ENCODE data around the gene HEBP2.

The HEBP2 gene

DNA sequence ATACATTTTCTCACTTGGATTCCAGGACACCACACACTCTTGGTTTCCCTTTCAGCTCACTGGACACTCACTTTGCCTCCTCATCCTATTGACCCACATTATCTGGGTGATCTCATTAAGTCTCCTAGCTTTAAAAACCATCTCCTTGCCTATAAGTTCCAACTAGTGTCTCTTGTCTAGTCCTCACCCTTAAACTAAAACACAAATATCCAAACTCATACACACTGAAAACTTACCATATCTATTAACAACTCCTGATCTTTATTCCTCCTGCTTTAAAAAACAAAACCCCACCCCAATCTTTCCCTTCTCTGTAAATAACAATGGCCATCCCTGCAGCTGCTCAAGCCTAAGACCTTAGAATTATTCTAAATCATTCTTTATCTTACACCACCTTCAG is 29.8 kb upstream of the HEBP2 start:
- TF ChIP-seq, protein P1, sequence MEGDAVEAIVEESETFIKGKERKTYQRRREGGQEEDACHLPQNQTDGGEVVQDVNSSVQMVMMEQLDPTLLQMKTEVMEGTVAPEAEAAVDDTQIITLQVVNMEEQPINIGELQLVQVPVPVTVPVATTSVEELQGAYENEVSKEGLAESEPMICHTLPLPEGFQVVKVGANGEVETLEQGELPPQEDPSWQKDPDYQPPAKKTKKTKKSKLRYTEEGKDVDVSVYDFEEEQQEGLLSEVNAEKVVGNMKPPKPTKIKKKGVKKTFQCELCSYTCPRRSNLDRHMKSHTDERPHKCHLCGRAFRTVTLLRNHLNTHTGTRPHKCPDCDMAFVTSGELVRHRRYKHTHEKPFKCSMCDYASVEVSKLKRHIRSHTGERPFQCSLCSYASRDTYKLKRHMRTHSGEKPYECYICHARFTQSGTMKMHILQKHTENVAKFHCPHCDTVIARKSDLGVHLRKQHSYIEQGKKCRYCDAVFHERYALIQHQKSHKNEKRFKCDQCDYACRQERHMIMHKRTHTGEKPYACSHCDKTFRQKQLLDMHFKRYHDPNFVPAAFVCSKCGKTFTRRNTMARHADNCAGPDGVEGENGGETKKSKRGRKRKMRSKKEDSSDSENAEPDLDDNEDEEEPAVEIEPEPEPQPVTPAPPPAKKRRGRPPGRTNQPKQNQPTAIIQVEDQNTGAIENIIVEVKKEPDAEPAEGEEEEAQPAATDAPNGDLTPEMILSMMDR (IDR thresholded peaks at IDR 0.05; ENCODE audit: extremely low read depth, missing control alignments): no peak
- DNase-seq (ENCODE audit: low spot score): no peak

DNA sequence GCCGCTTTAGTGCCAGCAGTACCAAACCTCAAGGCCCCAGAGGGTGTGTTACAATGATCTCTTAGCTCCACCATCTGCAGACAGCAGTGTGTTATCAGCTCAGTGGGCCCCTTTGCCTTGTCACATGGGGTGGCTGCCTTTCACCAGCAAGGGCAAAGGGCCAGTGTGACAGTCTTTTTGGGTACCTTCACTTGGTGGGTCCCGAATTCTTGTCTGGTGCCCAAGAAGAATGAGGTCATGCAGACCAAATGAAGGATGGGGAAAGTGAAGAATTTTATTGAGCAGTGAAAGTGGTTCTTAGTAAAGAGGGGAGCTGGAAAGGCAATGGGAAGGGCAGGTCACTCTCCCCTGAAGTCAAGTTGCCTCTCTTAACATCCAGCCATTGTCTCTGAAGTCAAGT is 29.2 kb upstream of the HEBP2 start:
- DNase-seq (ENCODE audit: low spot score): no peak
- TF ChIP-seq, protein P1 (IDR thresholded peaks at IDR 0.05; ENCODE audit: extremely low read depth, missing control alignments): no peak

DNA sequence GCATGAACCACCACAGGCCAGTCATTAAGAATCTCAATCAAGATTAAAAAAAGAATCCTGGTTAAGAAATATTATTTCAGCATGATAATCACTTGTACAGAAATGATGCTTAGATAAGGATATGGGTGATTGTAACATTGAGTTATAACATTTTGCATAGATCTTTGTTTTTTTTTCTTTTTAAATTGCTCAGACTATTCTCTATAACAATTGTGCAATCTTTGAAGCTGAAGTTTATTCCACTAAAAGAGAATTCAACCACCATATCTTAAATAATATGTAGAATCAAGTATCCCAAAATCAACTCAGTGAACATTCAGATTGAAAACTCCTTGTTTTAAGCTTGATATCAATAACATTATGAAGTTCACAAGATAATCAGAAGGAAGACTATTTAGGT is 27.0 kb upstream of the HEBP2 start:
- DNase-seq (ENCODE audit: low spot score): no peak
- TF ChIP-seq, protein P1 (IDR thresholded peaks at IDR 0.05; ENCODE audit: extremely low read depth, missing control alignments): no peak

DNA sequence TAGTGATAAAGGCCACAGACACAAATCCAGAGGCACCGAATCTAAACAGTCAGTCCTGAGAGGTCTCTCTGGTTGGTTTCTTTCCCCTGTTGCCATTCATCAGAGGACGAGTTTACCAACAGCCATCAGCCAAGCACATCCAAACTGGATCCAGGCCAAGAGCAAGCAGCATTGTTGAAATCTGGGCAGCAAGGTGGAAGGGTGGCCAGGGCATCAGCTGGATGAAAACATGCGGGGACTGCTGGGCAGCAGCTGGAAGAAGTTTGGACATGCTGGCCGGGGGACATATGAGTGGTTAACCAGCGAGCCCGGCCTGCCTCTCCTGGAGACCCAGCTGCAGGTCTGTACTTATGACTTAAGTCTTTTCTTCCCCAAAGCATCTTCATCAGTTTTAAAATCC is 26.2 kb upstream of the HEBP2 start, which contains the start of gene SMIM28:
SMIM28 (plus strand) TSS at position 62 of the 400 bp plus-strand sequence; CDS start at position 230, 168 bp downstream.
- DNase-seq (ENCODE audit: low spot score): no peak
- TF ChIP-seq, protein P1 (IDR thresholded peaks at IDR 0.05; ENCODE audit: extremely low read depth, missing control alignments): no peak

DNA sequence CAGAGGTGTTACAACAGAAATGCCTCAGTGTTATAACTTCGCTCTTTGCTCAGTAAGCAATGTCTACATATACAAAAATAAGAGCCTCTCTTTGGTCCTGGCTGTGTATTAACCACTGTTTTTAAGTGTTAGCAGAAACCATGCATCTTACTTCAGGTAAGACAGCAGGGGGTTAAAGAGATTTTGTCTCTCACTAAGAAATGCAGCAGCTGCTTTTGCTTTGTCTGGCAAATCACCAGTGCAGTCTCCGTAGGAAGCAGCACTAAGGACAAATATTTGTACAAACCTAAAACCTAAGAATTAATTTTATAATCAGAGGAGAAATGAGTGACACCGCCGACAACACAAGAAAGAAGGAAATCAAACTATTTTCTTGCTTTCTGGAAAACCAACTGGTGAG is 25.6 kb upstream of the HEBP2 start:
- no peak for DNase-seq (ENCODE audit: low spot score)
- TF ChIP-seq, protein P1 (IDR thresholded peaks at IDR 0.05; ENCODE audit: extremely low read depth, missing control alignments): no peak

DNA sequence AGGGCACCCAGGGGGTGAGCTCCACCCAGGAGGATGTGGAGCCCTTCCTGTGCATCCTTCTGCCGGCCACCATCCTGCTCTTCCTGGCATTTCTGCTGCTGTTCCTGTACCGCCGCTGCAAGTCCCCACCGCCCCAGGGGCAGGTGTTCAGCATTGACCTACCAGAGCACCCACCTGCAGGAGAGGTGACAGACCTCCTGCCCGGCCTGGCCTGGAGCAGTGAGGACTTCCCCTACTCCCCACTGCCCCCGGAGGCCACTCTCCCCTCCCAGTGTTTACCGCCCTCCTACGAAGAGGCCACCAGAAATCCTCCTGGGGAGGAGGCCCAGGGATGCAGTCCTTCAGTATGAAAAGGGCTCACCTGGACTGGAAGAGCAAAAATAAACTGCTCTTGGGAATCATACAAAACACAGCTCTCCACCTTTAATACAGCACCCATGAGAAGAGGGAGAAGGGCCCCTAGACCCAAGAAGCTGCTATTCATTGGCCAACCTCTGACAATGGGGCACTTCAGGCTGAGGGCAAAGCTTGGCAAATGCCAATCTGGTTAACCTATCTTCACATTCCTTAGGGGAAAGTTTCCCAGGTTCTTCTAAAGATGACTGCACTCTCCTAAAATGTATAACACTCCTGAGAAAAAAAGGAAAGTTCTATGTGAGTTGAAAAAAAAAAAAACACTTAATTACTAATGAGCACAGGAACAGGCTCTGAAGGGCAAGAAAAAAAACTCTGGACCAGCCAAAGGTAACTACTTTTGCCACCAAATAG is 21.3 kb upstream of the HEBP2 start:
- TF ChIP-seq, protein P1 (IDR thresholded peaks at IDR 0.05; ENCODE audit: extremely low read depth, missing control alignments): no peak
- DNase-seq (ENCODE audit: low spot score): no peak

DNA sequence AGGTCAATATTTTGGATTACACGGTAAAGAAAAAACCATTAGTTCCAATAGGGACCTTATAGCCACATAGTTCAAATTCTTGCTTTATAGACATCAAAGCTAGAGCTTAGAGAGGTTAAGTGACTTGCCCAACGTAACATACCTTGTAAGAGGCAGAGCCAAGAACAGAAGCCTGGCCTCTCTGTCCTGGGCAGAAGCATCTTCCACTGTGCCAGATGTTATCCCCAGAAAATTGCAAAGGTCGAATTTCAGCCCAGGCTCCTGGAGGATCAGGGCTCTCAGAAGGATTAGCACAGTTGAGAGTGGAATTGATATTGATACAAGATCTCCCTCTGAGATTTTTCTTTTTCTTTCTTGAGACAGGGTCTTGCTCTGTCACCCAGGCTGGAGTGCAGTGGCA is 20.2 kb upstream of the HEBP2 start:
- no peak for DNase-seq (ENCODE audit: low spot score)
- TF ChIP-seq, protein P1 (IDR thresholded peaks at IDR 0.05; ENCODE audit: extremely low read depth, missing control alignments): no peak

Data from GM20000 (cell line).